EH (cell line): ENCODE results near the gene PEMT.
A peak's percentile ranks its signal among the peaks of the same experiment; 100 is the strongest.

ENCODE experiments used
- DNase-seq: peaks from one replicate; pipeline ENCODE4 v3.0.0-alpha.2; 2015; ENCODE audit warnings: low read depth

PEMT gene

DNA sequence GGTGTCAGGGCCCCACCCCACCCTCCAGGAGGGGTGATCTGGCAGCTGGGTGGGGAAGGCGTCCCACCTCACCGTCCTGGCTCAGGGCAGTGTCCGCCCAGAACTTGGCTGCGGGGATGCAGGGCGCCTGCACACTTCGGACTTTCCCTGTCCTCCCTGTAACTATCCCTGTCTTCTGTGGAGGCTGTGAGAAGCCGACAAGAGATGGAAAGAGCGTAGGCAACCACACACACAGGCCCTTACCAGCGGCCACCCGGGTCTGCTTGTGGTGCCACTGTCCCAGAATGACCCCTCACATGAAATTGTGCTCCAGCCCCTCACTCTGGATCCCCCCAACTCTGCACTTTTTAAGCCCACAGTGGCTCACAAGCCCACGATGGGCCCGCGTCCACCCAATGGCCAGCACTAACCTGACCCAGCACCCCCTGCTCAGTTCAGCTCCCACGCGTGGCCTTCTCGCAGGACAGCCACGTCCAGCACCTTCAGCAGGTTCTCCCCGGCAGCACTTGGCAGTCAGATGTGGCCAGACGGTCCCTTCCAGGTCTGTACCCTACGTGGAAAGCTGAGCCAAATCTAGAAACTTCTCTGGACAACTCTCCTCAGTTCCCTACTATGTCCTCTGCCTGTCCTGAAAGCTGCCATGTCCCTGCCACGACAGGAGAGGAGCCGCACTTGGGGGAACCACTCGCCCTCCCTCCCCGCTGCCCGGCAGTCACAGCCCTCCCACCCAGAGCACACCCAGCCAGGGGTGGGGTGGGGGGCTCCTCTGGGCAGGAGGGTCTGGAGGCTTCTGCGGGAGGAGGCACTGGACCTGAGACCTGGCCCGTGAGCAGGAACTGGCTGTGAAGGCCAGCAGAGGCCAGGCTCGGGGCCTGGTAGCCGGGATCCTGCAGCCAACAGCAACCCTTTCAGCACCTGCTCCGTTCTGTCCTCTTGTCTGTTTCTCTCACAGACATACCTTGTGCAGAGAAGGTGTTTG, 38.0 kb downstream of the PEMT start:
- no peak for DNase-seq

GRCh38 chr17:17552351-17553216, 38.9 kb downstream of the PEMT start:
- DNase-seq, result no peak

- no peak for DNase-seq
These were observed 40.1 kb downstream of the PEMT start for GRCh38 chr17:17551361-17551760.

DNA sequence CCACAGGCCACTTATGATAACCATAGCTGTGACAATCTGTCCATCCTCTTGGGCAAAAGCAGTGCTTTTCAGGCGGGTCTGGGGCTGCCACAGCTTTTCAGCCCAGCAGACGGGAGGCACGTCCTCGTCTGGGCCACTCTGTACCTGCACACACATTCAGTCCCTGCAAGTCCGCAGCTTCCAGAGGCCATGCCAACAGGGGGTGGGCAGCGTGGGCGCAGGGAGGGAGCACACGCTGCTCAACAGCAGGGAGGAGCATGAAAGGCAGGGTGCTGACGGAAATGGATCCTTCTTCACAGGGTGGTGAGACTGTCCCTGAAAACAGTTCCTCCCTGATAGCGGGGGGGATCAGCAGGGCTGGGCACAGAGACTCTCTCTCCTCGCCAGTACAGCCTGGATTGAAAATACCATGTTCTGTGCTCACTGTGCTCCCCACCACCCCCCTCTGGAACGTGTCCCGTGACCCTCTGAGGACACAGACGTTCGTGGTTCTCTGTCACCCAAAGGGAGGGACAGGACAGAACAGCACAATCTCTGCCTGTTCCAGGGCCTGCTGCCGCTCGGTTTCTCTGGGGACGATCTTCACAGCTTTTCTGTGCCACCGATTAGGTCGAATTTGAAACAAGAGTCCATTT, 41.7 kb downstream of the PEMT start:
- no peak for DNase-seq

DNA sequence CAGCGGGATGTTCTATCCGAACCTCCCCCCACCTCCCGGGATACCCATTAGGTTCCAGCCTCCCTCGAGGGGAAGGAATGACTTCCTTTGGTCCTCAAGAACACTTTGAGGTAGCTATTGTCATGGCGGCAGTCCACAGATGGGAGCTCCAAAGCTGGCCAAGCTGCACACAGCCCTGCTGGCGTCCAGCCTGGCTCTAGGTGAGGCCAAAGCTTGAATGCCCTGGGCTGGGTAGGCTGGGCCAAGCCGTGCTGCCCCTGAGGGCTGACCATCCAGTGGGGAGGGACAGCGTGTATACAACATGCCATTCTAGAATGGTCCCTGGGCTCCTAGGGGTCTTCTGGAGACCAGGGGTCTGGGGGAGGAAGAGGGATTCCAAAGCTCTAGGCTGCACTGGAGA, 43.5 kb downstream of the PEMT start:
- DNase-seq, result no peak

- DNase-seq, result no peak
These were observed 44.2 kb downstream of the PEMT start for GRCh38 chr17:17547210-17547764.

GRCh38 chr17:17546399-17547185, 44.9 kb downstream of the PEMT start:
- DNase-seq, result no peak

GRCh38 chr17:17545984-17546383, 45.5 kb downstream of the PEMT start:
- no peak for DNase-seq

DNA sequence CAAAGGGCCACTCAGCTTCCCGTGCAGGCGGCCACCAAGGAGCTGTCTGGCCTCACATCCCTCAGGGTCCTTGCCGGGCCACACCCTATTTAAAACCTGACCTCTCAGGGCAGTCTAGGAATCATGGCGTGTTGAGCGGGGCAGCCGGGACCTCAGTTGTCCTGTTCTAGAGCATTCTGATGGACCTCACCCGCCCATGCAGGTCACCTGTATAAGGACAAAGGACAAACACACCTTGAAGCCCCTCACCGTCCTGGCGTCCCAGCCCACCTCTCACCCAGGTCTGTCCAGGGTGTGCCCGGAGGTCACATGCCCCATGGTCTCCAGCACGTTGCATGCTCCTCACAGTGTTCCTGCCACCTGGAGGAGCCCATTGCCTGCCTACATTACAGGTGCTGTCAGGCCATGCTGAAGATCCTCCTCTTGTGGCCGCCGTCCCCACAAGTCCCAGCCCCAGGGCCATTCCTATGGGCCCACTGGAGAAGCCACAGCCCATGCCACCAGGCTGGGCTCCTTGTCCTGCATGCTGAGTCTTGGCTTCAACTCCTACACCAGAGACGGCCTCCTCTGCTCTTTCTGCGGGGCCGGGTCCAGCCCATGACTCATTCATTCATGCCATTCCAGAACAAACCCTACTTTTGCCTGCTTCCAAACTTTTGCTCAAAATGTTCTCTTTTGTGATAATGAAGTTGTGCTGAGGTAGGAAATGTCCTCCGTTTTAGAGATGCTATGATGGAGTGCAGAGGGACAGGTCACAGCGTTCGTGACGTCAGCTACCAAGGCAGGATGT, 46.3 kb downstream of the PEMT start:
- peak; percentile 82 for DNase-seq

DNA sequence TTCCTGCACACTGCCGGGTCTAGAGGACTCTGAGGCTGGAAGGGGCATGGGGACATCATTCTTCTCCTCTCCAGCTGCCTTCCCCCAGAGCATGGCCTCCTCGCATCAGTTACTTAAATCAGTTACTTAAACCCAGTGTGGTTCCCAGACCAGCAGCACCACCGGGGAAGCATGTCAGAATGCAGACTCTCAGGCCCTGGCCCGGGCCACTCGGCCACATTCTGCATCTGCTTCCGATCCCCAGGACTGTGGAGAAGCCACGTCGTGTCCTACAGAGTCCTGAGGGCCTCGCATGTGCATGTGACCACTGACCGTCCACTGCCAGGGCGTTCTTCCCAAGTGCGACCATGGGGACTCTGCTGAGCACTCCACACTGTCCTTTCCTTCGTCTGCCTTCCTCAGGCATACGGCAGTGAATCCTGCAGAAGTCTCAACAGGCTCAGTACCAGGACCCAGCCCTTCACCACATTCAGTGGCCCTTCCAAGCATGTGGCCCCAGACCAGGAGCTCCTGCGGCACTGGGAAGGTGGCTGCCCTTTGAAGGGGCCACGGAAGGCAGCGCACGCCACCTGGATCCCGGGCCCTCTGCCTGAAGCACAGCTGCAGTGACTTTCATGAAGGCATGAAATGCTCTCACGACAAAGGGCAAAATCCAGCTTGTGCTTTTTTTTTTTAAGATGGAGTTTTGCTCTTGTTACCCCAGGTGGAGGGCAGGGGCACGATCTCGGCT, 48.4 kb downstream of the PEMT start:
- DNase-seq, result no peak

DNA sequence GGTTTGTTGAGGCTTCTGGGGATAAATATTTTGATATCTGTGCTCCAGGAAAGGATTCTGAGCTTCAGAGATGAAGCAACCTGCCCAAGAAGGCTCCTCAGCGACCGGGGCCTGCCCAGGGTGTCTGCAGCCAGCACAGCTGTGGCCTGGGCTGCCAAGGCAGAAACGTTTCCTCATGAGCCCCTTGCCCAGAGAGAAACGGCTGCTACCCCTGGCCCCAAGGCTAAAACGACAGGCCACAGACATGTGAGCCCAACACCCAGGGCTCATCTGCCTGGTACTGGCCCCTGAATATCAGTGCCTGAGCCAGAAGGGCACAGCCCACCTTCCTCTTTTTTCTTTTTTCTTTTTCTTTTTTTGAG, 49.9 kb downstream of the PEMT start:
- DNase-seq, result no peak

GRCh38 chr17:17540935-17541639, 50.4 kb downstream of the PEMT start:
- DNase-seq, result no peak

GRCh38 chr17:17540278-17540906, 51.1 kb downstream of the PEMT start:
- DNase-seq, result no peak

GRCh38 chr17:17539591-17539990, 51.9 kb downstream of the PEMT start:
- no peak for DNase-seq

GRCh38 chr17:17538417-17539391, 52.8 kb downstream of the PEMT start:
- peak; percentile 12 for DNase-seq

GRCh38 chr17:17537311-17538099, 54.0 kb downstream of the PEMT start:
- DNase-seq, result peak; percentile 11

DNA sequence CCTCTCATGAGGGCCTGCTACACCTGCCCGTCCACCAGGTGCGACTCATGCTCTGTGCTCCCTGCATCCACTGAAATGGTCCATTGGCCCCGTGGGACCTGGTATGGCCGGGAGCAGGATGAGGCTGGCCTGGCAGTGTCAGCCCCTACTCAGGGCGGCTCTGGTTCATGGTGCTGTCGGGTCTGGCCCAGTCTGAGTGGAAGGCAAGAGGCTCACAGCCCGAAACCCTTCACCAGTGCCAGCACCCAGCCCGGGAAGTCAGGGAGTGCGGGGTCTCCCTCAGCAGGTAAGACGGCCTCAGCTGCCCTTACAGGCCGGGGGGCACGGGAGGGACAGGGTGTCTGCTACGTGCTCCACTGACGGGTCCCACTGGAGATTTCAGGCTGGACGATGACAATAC, 54.8 kb downstream of the PEMT start:
- DNase-seq, result no peak
